Keratinocyte (primary cell): ENCODE measurements around the gene DNAJB6. TPM values are rescaled to one million over a fixed set of nuclear protein-coding genes. Genes with fewer than 3 reads are reported as not detected.

Experiments used
- DNase-seq: peaks from one replicate; pipeline ENCODE4 v3.0.0-alpha.2; 2011; ENCODE audit warnings: low read depth, missing footprints, low spot score
- FAIRE-seq: peaks from 2 replicates; lab custom pipeline; 2011; peaks lifted over from hg19 to GRCh38; lab: Jason Lieb, UNC
- H2AFZ ChIP-seq: 2 replicates; pipeline ENCODE4 v1.6.0; 2012; ENCODE audit warnings: low read length, control low read depth, inconsistent platforms; ENCODE audit not compliant: control insufficient read depth
- H3K27ac ChIP-seq: 2 replicates; pipeline ENCODE4 v1.5.1; 2011; ENCODE audit warnings: low read length; ENCODE audit not compliant: control insufficient read depth, insufficient read depth
- H3K27me3 ChIP-seq: 3 replicates; pipeline ENCODE4 v1.6.0; 2011; ENCODE audit warnings: low read length; ENCODE audit not compliant: control insufficient read depth, insufficient read depth; ENCODE audit errors: extremely low read depth
- H3K36me3 ChIP-seq, 2 experiments: 2 replicates in 1 of 2; 3 replicates in 1 of 2; pipeline ENCODE4 v1.5.1; 2011; ENCODE audit warnings: low read length in 2 of 2, mild to moderate bottlenecking in 1 of 2; ENCODE audit not compliant: control insufficient read depth in 2 of 2, insufficient read depth in 2 of 2; ENCODE audit errors: extremely low read depth in 1 of 2
- H3K4me1 ChIP-seq: 3 replicates; pipeline ENCODE4 v1.5.1; 2011; ENCODE audit warnings: low read length; ENCODE audit not compliant: control insufficient read depth, insufficient read depth; ENCODE audit errors: extremely low read depth
- H3K4me2 ChIP-seq: 3 replicates; pipeline ENCODE4 v1.6.0; 2011; ENCODE audit warnings: low read depth, low read length; ENCODE audit not compliant: control insufficient read depth, insufficient read depth; ENCODE audit errors: extremely low read depth
- H3K4me3 ChIP-seq, 3 experiments: fragments of 200-600 bp in 1 of 3; sonication (generic) in 1 of 3; 2 replicates in 2 of 3; 3 replicates in 1 of 3; pipeline ENCODE4 v1.5.1; 2011 to 2016; ENCODE audit warnings: low read length in 3 of 3, mild to moderate bottlenecking in 3 of 3, control low read depth in 2 of 3, inconsistent platforms in 1 of 3, low read depth in 1 of 3, mixed read lengths in 1 of 3, mixed run types in 1 of 3, moderate library complexity in 1 of 3; ENCODE audit not compliant: control insufficient read depth in 2 of 3, insufficient read depth in 2 of 3; ENCODE audit errors: extremely low read depth in 1 of 3
- H3K79me2 ChIP-seq: 2 replicates; pipeline ENCODE4 v1.6.0; 2012; ENCODE audit warnings: low read length; ENCODE audit not compliant: control insufficient read depth, insufficient read depth
- H3K9ac ChIP-seq: 3 replicates; pipeline ENCODE4 v1.6.0; 2011; ENCODE audit warnings: low read length; ENCODE audit not compliant: control insufficient read depth, insufficient read depth; ENCODE audit errors: extremely low read depth
- H3K9me1 ChIP-seq: 3 replicates; pipeline ENCODE4 v1.6.0; 2011; ENCODE audit warnings: low read length; ENCODE audit not compliant: control insufficient read depth, insufficient read depth; ENCODE audit errors: extremely low read depth
- H3K9me3 ChIP-seq: 2 replicates; pipeline ENCODE4 v1.5.1; 2012; ENCODE audit warnings: low read depth, low read length; ENCODE audit not compliant: control insufficient read depth
- H4K20me1 ChIP-seq: 3 replicates; pipeline ENCODE4 v1.6.0; 2011; ENCODE audit warnings: low read length; ENCODE audit not compliant: control insufficient read depth, insufficient read depth; ENCODE audit errors: extremely low read depth
- EZH2 ChIP-seq: IDR thresholded peaks from one replicate; pipeline ENCODE4 v1.6.1; 2012; ENCODE audit warnings: inconsistent platforms, mild to moderate bottlenecking, low read length, moderate library complexity
- dilution Hi-C: fragments of 300-500 bp; cut with MboI; formaldehyde crosslinking; loops from one replicate; pipeline ENCODE4 v1.7.0; 2020; ENCODE audit warnings: low sequenced_read_pairs; ENCODE audit not compliant: extremely low pct_ligation_motif_present
- polyA plus RNA-seq, 5 experiments: library from polyadenylated mRNA; depleted of rRNA in 3 of 5; stranded (reverse) in 3 of 5; stranded (forward) in 1 of 5; unstranded in 1 of 5; fragments of >200 nt; gene quantifications; 1 replicate in 1 of 5; 2 replicates in 3 of 5; 3 replicates in 1 of 5; pipeline versions ENCODE4 v1.2.1 to v1.2.3, GENCODE V29; 2011 to 2012; ENCODE audit warnings: missing spikeins in 2 of 5, low read depth in 1 of 5, low replicate concordance in 1 of 5
- TF ChIP-seq, protein P1 (sequence below), 3 experiments: IDR thresholded peaks in 1 of 3; conservative IDR thresholded peaks in 1 of 3; optimal IDR thresholded peaks in 1 of 3; 2 replicates in 2 of 3; 3 replicates in 1 of 3; pipeline versions ENCODE3 to v1.5.1; 2011; ENCODE audit warnings: low read length in 3 of 3, mild to moderate bottlenecking in 3 of 3, moderate library complexity in 2 of 3, control low read depth in 1 of 3, inconsistent platforms in 1 of 3; ENCODE audit not compliant: insufficient read depth in 2 of 3; ENCODE audit errors: extremely low read depth in 1 of 3

DNAJB6 gene
- polyA plus RNA-seq, 1 donor (not counting 4 experiments of a cell fraction or from before 2014, with no cell fraction given) = 152 TPM

DNA sequence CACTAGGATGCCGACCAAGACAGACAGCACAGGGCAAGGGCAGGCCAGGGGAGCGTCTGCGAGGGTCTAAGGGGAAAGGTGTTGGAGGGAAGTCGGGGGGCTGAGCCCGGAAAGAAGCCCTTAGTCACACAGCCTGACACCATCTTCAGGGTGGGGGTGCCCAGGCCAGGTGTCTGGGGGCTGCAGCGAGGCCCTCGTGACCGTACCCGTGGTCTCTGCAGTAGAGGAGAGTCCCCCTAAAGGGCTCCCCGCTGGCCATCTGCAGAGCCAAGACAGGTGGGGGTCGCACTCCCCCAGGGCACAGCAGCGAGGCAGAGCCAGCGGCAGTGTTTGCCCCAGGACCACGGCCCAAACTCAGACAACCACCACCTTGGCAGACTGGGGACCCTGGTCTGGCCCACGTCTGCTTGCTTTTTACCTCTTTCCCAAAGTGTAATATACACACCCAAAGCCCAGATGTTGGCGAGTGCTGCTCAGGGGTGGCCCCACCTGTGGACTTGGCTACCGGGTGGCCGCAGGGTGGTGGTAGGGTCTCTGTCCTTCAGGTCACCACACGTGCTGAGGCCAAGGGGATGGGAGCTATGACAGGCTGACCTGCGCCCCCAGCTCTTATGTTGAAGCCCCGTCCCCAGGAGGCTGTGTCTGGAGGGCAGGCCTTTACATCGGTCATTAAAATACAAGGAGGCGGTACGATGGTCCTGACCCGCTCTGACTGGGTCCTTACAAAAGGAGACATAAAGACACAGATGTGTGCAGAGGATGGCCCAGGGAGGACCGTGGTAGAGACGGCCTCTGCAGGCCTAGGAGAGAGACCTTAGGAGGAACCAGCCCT is 107.4 kb downstream of the DNAJB6 start:
- no peak for DNase-seq
- no peak overlapping the region for H2AFZ ChIP-seq

DNA sequence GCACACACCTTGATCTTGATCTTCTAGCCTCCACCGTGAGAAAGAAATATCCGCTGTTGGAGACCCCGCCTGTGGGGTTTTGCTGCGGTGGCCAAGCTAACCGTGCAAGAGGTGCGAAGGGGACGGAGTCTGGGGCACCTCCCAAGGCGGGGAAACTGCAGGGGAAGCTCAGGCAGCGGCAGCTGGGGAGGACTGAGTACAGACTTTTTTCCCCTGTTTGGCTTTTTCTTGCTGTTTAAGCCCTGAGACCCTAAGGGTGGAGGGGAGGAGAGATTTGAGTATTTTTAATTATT is 108.0 kb downstream of the DNAJB6 start:
- H3K4me2 ChIP-seq = no peak overlapping the region
- H3K4me3 ChIP-seq = no peak overlapping the region
- no peak overlapping the region for H3K27ac ChIP-seq
- DNase-seq = no peak
- no peaks in the 10 kb centered on the region for H3K9me3 ChIP-seq
- no peaks in the 10 kb centered on the region for H3K79me2 ChIP-seq
- H3K9ac ChIP-seq = no peak overlapping the region
- no peaks in the 10 kb centered on the region for H4K20me1 ChIP-seq
- H3K9me1 ChIP-seq = no peaks in the 10 kb centered on the region
- H3K27me3 ChIP-seq = no peaks in the 10 kb centered on the region
- H3K36me3 ChIP-seq = no peaks in the 10 kb centered on the region
- no peaks in the 10 kb centered on the region for H3K4me1 ChIP-seq
- FAIRE-seq = no peak
- H2AFZ ChIP-seq = no peak overlapping the region
- dilution Hi-C loops = no loop called here
- TF ChIP-seq EZH2 = no peak
- TF ChIP-seq, protein P1, sequence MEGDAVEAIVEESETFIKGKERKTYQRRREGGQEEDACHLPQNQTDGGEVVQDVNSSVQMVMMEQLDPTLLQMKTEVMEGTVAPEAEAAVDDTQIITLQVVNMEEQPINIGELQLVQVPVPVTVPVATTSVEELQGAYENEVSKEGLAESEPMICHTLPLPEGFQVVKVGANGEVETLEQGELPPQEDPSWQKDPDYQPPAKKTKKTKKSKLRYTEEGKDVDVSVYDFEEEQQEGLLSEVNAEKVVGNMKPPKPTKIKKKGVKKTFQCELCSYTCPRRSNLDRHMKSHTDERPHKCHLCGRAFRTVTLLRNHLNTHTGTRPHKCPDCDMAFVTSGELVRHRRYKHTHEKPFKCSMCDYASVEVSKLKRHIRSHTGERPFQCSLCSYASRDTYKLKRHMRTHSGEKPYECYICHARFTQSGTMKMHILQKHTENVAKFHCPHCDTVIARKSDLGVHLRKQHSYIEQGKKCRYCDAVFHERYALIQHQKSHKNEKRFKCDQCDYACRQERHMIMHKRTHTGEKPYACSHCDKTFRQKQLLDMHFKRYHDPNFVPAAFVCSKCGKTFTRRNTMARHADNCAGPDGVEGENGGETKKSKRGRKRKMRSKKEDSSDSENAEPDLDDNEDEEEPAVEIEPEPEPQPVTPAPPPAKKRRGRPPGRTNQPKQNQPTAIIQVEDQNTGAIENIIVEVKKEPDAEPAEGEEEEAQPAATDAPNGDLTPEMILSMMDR (optimal IDR thresholded peaks at IDR 0.05 in 1 of 3, IDR thresholded peaks at IDR 0.05 in 1 of 3, conservative IDR thresholded peaks at IDR 0.05 in 1 of 3; ENCODE audit: extremely low read depth in 1 of 3, insufficient read depth in 2 of 3, low read length in 3 of 3) = no peak

More for the DNA sequence above, 107.4 kb downstream of the DNAJB6 start:
- TF ChIP-seq, protein P1 (optimal IDR thresholded peaks at IDR 0.05 in 1 of 3, IDR thresholded peaks at IDR 0.05 in 1 of 3, conservative IDR thresholded peaks at IDR 0.05 in 1 of 3; ENCODE audit: extremely low read depth in 1 of 3, insufficient read depth in 2 of 3, low read length in 3 of 3) = no peak
- TF ChIP-seq EZH2 = no peak
- Histone ChIP-seq H3K27ac (no peak overlapping the region), H3K4me3 (no peak overlapping the region), H3K9me1 (no peaks in the 10 kb centered on the region), H4K20me1 (no peaks in the 10 kb centered on the region), H3K27me3 (no peaks in the 10 kb centered on the region), H3K79me2 (no peaks in the 10 kb centered on the region), H3K9me3 (no peaks in the 10 kb centered on the region), H3K36me3 (no peaks in the 10 kb centered on the region), H3K4me1 (no peaks in the 10 kb centered on the region), H3K9ac (no peak overlapping the region), H3K4me2 (no peak overlapping the region)
- FAIRE-seq = no peak
- dilution Hi-C loops = no loop called here
